WTC11 (cell line): ENCODE results near the gene LGALSL. TPM values are rescaled to one million over a fixed set of nuclear protein-coding genes. Genes with fewer than 3 reads are reported as not detected.

Source experiments
- ATAC-seq: fragments of 200-7000 bp; cut with Tn5 transposase; 2 replicates; pipeline ENCODE4 v1.10.0; 2021; ENCODE audit warnings: mild to moderate bottlenecking, moderate library complexity
- CTCF ChIA-PET: fragments of 300-600 bp; sonication (Branson Sonifier 250); formaldehyde crosslinking; loops from one replicate; lab custom pipeline; 2021; ENCODE audit warnings: antibody characterized with exemption; lab: Charles Lee
- POLR2A ChIA-PET: fragments of 350-600 bp; sonication (Branson Sonifier 250); formaldehyde crosslinking; loops from one replicate; lab custom pipeline; 2021; ENCODE audit warnings: antibody characterized with exemption; lab: Charles Lee
- DNase-seq: peaks from one replicate; pipeline ENCODE4 v3.0.0; 2021; ENCODE audit warnings: low spot score
- H3K27ac Mint-ChIP-seq: 2 replicates; pipeline ENCODE4 v1.8.0; 2021; ENCODE audit warnings: mixed read lengths
- H3K27me3 Mint-ChIP-seq: 2 replicates; pipeline ENCODE4 v1.8.0; 2021; ENCODE audit warnings: low read depth, mild to moderate bottlenecking, moderate library complexity, mixed read lengths
- H3K36me3 Mint-ChIP-seq: 2 replicates; pipeline ENCODE4 v1.8.0; 2021; ENCODE audit warnings: mixed read lengths
- H3K4me1 Mint-ChIP-seq: 2 replicates; pipeline ENCODE4 v1.8.0; 2022; ENCODE audit warnings: mixed read lengths
- H3K4me3 Mint-ChIP-seq: 2 replicates; pipeline ENCODE4 v1.8.0; 2021; ENCODE audit warnings: mild to moderate bottlenecking, moderate library complexity, mixed read lengths
- H3K9me3 Mint-ChIP-seq: 2 replicates; pipeline ENCODE4 v1.8.0; 2021; ENCODE audit warnings: mixed read lengths
- AFF4 ChIP-seq: sonication (generic); formaldehyde crosslinking; IDR thresholded peaks from 2 replicates; pipeline ENCODE4 v1.8.1; 2023; ENCODE audit warnings: mild to moderate bottlenecking, missing genetic modification reagents, borderline replicate concordance
- AR ChIP-seq: fragments of 250-450 bp; sonication (Bioruptor Pico); IDR thresholded peaks from 2 replicates; pipeline ENCODE4 v1.9.0; 2021; ENCODE audit warnings: mild to moderate bottlenecking
- ATF1 ChIP-seq: sonication (generic); formaldehyde crosslinking; IDR thresholded peaks from 2 replicates; pipeline ENCODE4 v1.8.1; 2023; ENCODE audit warnings: mild to moderate bottlenecking, moderate library complexity, missing genetic modification reagents
- CDX4 ChIP-seq: fragments of 250-450 bp; sonication (Bioruptor Pico); IDR thresholded peaks from 2 replicates; pipeline ENCODE4 v1.9.0; 2021; ENCODE audit warnings: moderate library complexity, mild to moderate bottlenecking, inconsistent platforms, borderline replicate concordance
- CTCF ChIP-seq: fragments of 200-600 bp; IDR thresholded peaks from 2 replicates; pipeline ENCODE4 v1.8.0; 2022; ENCODE audit warnings: antibody characterized with exemption
- ERG ChIP-seq: fragments of 250-450 bp; sonication (Bioruptor Pico); IDR thresholded peaks from 2 replicates; pipeline ENCODE4 v1.8.0; 2021; ENCODE audit warnings: mild to moderate bottlenecking
- JUN ChIP-seq: sonication (generic); formaldehyde crosslinking; IDR thresholded peaks from 2 replicates; pipeline ENCODE4 v1.8.0; 2023; ENCODE audit warnings: mild to moderate bottlenecking, missing genetic modification reagents
- PREB ChIP-seq: sonication (generic); formaldehyde crosslinking; IDR thresholded peaks from 2 replicates; pipeline ENCODE4 v1.8.1; 2022; ENCODE audit warnings: mild to moderate bottlenecking, missing genetic modification reagents, moderate library complexity, borderline replicate concordance
- PRRX2 ChIP-seq: fragments of 250-450 bp; sonication (Bioruptor Pico); IDR thresholded peaks from 2 replicates; pipeline ENCODE4 v1.8.0; 2021; ENCODE audit warnings: mild to moderate bottlenecking
- RELA ChIP-seq: sonication (generic); formaldehyde crosslinking; IDR thresholded peaks from 2 replicates; pipeline ENCODE4 v1.8.1; 2022; ENCODE audit warnings: missing genetic modification reagents, mild to moderate bottlenecking, borderline replicate concordance
- TCF7 ChIP-seq: sonication (generic); formaldehyde crosslinking; IDR thresholded peaks from 2 replicates; pipeline ENCODE4 v1.8.0; 2022; ENCODE audit warnings: mild to moderate bottlenecking, low read depth, missing genetic modification reagents, moderate library complexity
- ZMAT4 ChIP-seq: fragments of 250-450 bp; sonication (Bioruptor Pico); IDR thresholded peaks from 2 replicates; pipeline ENCODE4 v1.9.0; 2021; ENCODE audit warnings: mild to moderate bottlenecking
- ZNF138 ChIP-seq: sonication (generic); formaldehyde crosslinking; conservative IDR thresholded peaks from 2 replicates; pipeline ENCODE4 v1.8.1; 2022; ENCODE audit warnings: mild to moderate bottlenecking, moderate library complexity, missing genetic modification reagents
- ZNF219 ChIP-seq: sonication (generic); formaldehyde crosslinking; IDR thresholded peaks from 2 replicates; pipeline ENCODE4 v1.8.0; 2023; ENCODE audit warnings: missing genetic modification reagents, mild to moderate bottlenecking, borderline replicate concordance
- ZNF232 ChIP-seq: sonication (generic); formaldehyde crosslinking; IDR thresholded peaks from 2 replicates; pipeline ENCODE4 v1.8.0; 2022; ENCODE audit warnings: mild to moderate bottlenecking, missing genetic modification reagents
- ZNF263 ChIP-seq: sonication (generic); formaldehyde crosslinking; IDR thresholded peaks from 2 replicates; pipeline ENCODE4 v1.8.1; 2022; ENCODE audit warnings: low read depth, mild to moderate bottlenecking, moderate library complexity, missing genetic modification reagents
- ZNF425 ChIP-seq: fragments of 250-450 bp; sonication (Bioruptor Pico); conservative IDR thresholded peaks from 2 replicates; pipeline ENCODE4 v1.9.0; 2021; ENCODE audit warnings: mild to moderate bottlenecking
- ZNF671 ChIP-seq: fragments of 250-450 bp; sonication (Bioruptor Pico); IDR thresholded peaks from 2 replicates; pipeline ENCODE4 v1.8.0; 2021; ENCODE audit warnings: mild to moderate bottlenecking
- total RNA-seq: library from RNA; stranded (reverse); gene quantifications from 3 replicates; pipeline ENCODE4 v1.2.3, GENCODE V29; 2021

Gene LGALSL
- total RNA-seq, 1 experiment from 2014 or later, result 21.0 TPM

GRCh38 chr2:64479259-64480117, 25.5 kb downstream of the LGALSL start (continued):
- TF ChIP-seq AR (CRISPR knock-in tag) (no peak), RELA (CRISPR knock-in tag) (no peak), JUN (no peak)

- DNase-seq (no peak), ATAC-seq (no peak)
- CTCF ChIA-PET, result interaction anchor here (0.6 to 2.5 kb wide), 2 partner anchors 26 to 150 kb away, joined by 3 to 16 read pairs; no protein-coding TSS in a partner anchor
- H3K9me3 Mint-ChIP-seq, result peaks cover 6% of the 10 kb centered on the region; the same call in 1 of the 2 replicates
- H3K36me3 Mint-ChIP-seq, result no peaks in the 10 kb centered on the region
- no peak for TF ChIP-seq AFF4 (CRISPR knock-in tag)
- TF ChIP-seq ATF1 (CRISPR knock-in tag), result no peak
- no peak for TF ChIP-seq ZNF671
- TF ChIP-seq ZNF219 (CRISPR knock-in tag), result no peak
- no peak for TF ChIP-seq RELA (CRISPR knock-in tag)
- no peak for TF ChIP-seq ZMAT4
- TF ChIP-seq ZNF232 (CRISPR knock-in tag), result no peak
- no peak for TF ChIP-seq ERG (CRISPR knock-in tag)
- no peak for TF ChIP-seq PREB (CRISPR knock-in tag)
- TF ChIP-seq TCF7 (CRISPR knock-in tag), result no peak
- TF ChIP-seq CDX4 (CRISPR knock-in tag), result no peak
- TF ChIP-seq ZNF263 (CRISPR knock-in tag), result no peak
- TF ChIP-seq CTCF, result no peak
- TF ChIP-seq ZNF138 (CRISPR knock-in tag), result no peak
- TF ChIP-seq ZNF425 (CRISPR knock-in tag), result no peak
- no peak for TF ChIP-seq PRRX2 (CRISPR knock-in tag)
- peaks cover 7% of the 10 kb centered on the region; the same call in 1 of the 2 replicates for H3K4me1 Mint-ChIP-seq
- no peaks in the 10 kb centered on the region for H3K27me3 Mint-ChIP-seq
- POLR2A ChIA-PET, result no interaction called here
- H3K4me3 Mint-ChIP-seq, result no peak overlapping the region
- H3K27ac Mint-ChIP-seq, result no peak overlapping the region
Observed at GRCh38 chr2:64481665-64482064, 27.7 kb downstream of the LGALSL start.
